Testis (tissue), 2 donors: ENCODE measurements around the gene PDP2.

ENCODE experiments used
- POLR2A ChIP-seq: fragments of 450-650 bp; IDR thresholded peaks from one replicate; pipeline ENCODE4 v1.6.1; 2017; ENCODE audit warnings: antibody characterized with exemption, mild to moderate bottlenecking, moderate library complexity
- TF ChIP-seq, protein P1 (sequence below), 3 experiments: fragments of 450-650 bp in 2 of 3; fragments of 200-600 bp in 1 of 3; sonication (generic) in 1 of 3; IDR thresholded peaks; one replicate each; pipeline ENCODE4 v1.5.1; 2016 to 2019; ENCODE audit warnings: antibody characterized with exemption in 3 of 3, mild to moderate bottlenecking in 2 of 3, moderate library complexity in 1 of 3

DNA sequence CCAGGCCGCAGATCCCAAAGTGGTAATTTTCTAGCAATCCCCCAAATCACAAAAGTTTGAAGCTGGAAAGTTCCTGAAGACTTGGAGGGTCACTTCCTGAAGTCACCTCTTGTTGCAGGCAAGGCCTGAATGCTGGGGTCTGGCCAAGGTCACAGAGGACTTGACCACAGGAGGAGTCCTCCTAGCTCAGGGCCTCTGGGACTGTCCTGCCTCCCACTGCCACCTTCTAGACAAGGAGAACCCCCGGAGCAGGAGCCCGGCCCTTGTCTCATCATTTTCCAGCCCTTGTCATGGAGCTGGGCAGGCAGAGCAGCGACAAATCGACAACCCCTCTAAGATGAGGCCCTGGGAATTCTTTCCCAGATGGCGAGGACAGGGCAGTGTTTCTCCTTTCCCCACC, 38.0 kb downstream of the PDP2 start:
- TF ChIP-seq, protein P1, sequence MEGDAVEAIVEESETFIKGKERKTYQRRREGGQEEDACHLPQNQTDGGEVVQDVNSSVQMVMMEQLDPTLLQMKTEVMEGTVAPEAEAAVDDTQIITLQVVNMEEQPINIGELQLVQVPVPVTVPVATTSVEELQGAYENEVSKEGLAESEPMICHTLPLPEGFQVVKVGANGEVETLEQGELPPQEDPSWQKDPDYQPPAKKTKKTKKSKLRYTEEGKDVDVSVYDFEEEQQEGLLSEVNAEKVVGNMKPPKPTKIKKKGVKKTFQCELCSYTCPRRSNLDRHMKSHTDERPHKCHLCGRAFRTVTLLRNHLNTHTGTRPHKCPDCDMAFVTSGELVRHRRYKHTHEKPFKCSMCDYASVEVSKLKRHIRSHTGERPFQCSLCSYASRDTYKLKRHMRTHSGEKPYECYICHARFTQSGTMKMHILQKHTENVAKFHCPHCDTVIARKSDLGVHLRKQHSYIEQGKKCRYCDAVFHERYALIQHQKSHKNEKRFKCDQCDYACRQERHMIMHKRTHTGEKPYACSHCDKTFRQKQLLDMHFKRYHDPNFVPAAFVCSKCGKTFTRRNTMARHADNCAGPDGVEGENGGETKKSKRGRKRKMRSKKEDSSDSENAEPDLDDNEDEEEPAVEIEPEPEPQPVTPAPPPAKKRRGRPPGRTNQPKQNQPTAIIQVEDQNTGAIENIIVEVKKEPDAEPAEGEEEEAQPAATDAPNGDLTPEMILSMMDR (IDR thresholded peaks at IDR 0.05), result no peak
- no peak for TF ChIP-seq POLR2A
